Astrocyte (in vitro differentiated cells and primary cell): ENCODE results near the gene TBX2. TPM values are rescaled to one million over a fixed set of nuclear protein-coding genes. Genes with fewer than 3 reads are reported as not detected.
A peak's percentile ranks its signal among the peaks of the same experiment; 100 is the strongest.

Experiments
- DNase-seq: peaks from one replicate; pipeline ENCODE4 v3.0.0-alpha.2; 2010; ENCODE audit warnings: low read depth
- FAIRE-seq: peaks from 2 replicates; lab custom pipeline; 2011; peaks lifted over from hg19 to GRCh38; lab: Jason Lieb, UNC
- H2AFZ ChIP-seq: 2 replicates; pipeline ENCODE4 v1.6.0; 2012; ENCODE audit warnings: low read depth, low read length, inconsistent platforms
- H3K27ac ChIP-seq: 2 replicates; pipeline ENCODE4 v1.5.1; 2011; ENCODE audit warnings: low read depth, low read length, inconsistent platforms
- H3K27me3 ChIP-seq: 2 replicates; pipeline ENCODE4 v1.6.0; 2011; ENCODE audit warnings: low read length, inconsistent platforms; ENCODE audit not compliant: insufficient read depth
- H3K36me3 ChIP-seq: 2 replicates; pipeline ENCODE4 v1.5.1; 2011; ENCODE audit warnings: low read length, inconsistent platforms; ENCODE audit not compliant: insufficient read depth
- H3K4me1 ChIP-seq: 2 replicates; pipeline ENCODE4 v1.5.1; 2011; ENCODE audit warnings: low read length, inconsistent platforms; ENCODE audit not compliant: insufficient read depth
- H3K4me2 ChIP-seq: 2 replicates; pipeline ENCODE4 v1.6.0; 2012; ENCODE audit warnings: low read length, inconsistent platforms
- H3K4me3 ChIP-seq: 2 replicates; pipeline ENCODE4 v1.5.1; 2011; ENCODE audit warnings: low read depth, mild to moderate bottlenecking, low read length, inconsistent platforms; ENCODE audit not compliant: insufficient read depth
- H3K79me2 ChIP-seq: 2 replicates; pipeline ENCODE4 v1.6.0; 2012; ENCODE audit warnings: mild to moderate bottlenecking, low read length, inconsistent platforms; ENCODE audit not compliant: insufficient read depth
- H3K9ac ChIP-seq: 2 replicates; pipeline ENCODE4 v1.6.0; 2012; ENCODE audit warnings: mild to moderate bottlenecking, low read length, inconsistent platforms
- H3K9me3 ChIP-seq: 2 replicates; pipeline ENCODE4 v1.5.1; 2012; ENCODE audit warnings: low read depth, mild to moderate bottlenecking, low read length, inconsistent platforms; ENCODE audit not compliant: insufficient read depth
- H4K20me1 ChIP-seq: 2 replicates; pipeline ENCODE4 v1.6.0; 2012; ENCODE audit warnings: low read length, inconsistent platforms; ENCODE audit not compliant: insufficient read depth
- H3K27ac Mint-ChIP-seq: one replicate; pipeline ENCODE4 v1.8.0; 2021; ENCODE audit warnings: mild to moderate bottlenecking, mixed read lengths; ENCODE audit not compliant: unreplicated experiment
- H3K27me3 Mint-ChIP-seq: one replicate; pipeline ENCODE4 v1.8.0; 2021; ENCODE audit warnings: low read depth, mixed read lengths; ENCODE audit not compliant: unreplicated experiment
- H3K36me3 Mint-ChIP-seq: one replicate; pipeline ENCODE4 v1.8.0; 2021; ENCODE audit warnings: low read depth, mixed read lengths; ENCODE audit not compliant: unreplicated experiment
- H3K4me1 Mint-ChIP-seq: one replicate; pipeline ENCODE4 v1.8.0; 2021; ENCODE audit warnings: low read depth, mixed read lengths; ENCODE audit not compliant: unreplicated experiment
- H3K4me3 Mint-ChIP-seq: one replicate; pipeline ENCODE4 v1.8.0; 2021; ENCODE audit warnings: mild to moderate bottlenecking, moderate library complexity, mixed read lengths; ENCODE audit not compliant: unreplicated experiment
- H3K9me3 Mint-ChIP-seq: one replicate; pipeline ENCODE4 v1.8.0; 2021; ENCODE audit warnings: mild to moderate bottlenecking, mixed read lengths; ENCODE audit not compliant: unreplicated experiment
- EZH2 ChIP-seq: IDR thresholded peaks from 2 replicates; pipeline ENCODE4 v1.6.1; 2012; ENCODE audit warnings: mild to moderate bottlenecking, low read length, inconsistent platforms; ENCODE audit not compliant: insufficient read depth
- total RNA-seq: library from RNA; stranded (reverse); gene quantifications from 2 replicates; pipeline ENCODE4 v1.2.1, GENCODE V29; 2021
- TF ChIP-seq, protein P1 (sequence below): IDR thresholded peaks from 2 replicates; pipeline ENCODE4 v1.5.1; 2011; ENCODE audit warnings: low read depth, mild to moderate bottlenecking, inconsistent platforms, low read length, moderate library complexity; ENCODE audit not compliant: insufficient read depth

TBX2 gene
- total RNA-seq, 1 donor from 2014 or later, result 0.50 TPM

DNA sequence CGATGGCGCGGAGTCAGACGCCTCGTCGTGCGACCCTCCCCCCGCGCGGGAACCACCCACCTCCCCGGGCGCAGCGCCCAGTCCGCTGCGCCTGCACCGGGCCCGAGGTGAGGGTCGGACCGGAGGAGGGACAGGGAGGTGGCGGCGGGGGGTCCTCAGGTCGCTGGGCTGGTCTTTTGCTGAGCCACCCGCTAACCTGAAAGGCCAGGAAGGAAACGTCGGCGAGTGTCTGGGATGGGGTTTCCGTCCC is 4.9 kb downstream of the TBX2 start:
- H3K79me2 ChIP-seq, result peaks cover 69% of the 10 kb centered on the region
- H3K36me3 ChIP-seq, result no peaks in the 10 kb centered on the region
- TF ChIP-seq, protein P1, sequence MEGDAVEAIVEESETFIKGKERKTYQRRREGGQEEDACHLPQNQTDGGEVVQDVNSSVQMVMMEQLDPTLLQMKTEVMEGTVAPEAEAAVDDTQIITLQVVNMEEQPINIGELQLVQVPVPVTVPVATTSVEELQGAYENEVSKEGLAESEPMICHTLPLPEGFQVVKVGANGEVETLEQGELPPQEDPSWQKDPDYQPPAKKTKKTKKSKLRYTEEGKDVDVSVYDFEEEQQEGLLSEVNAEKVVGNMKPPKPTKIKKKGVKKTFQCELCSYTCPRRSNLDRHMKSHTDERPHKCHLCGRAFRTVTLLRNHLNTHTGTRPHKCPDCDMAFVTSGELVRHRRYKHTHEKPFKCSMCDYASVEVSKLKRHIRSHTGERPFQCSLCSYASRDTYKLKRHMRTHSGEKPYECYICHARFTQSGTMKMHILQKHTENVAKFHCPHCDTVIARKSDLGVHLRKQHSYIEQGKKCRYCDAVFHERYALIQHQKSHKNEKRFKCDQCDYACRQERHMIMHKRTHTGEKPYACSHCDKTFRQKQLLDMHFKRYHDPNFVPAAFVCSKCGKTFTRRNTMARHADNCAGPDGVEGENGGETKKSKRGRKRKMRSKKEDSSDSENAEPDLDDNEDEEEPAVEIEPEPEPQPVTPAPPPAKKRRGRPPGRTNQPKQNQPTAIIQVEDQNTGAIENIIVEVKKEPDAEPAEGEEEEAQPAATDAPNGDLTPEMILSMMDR, result no peak
- no peak for TF ChIP-seq EZH2
- H3K4me1 ChIP-seq, result peaks cover 36% of the 10 kb centered on the region
- H3K9ac ChIP-seq, result peak overlapping the region; percentile 68
- Mint-ChIP-seq H3K27me3 (peaks cover 60% of the 10 kb centered on the region), H3K27ac (no peak overlapping the region), H3K36me3 (peaks cover 2% of the 10 kb centered on the region), H3K9me3 (peaks cover 7% of the 10 kb centered on the region), H3K4me1 (no peaks in the 10 kb centered on the region), H3K4me3 (no peak overlapping the region)
- peaks cover 24% of the 10 kb centered on the region for H3K27me3 ChIP-seq
- H4K20me1 ChIP-seq, result peaks cover 41% of the 10 kb centered on the region
- H3K4me3 ChIP-seq, result peak overlapping the region; percentile 46
- H3K4me2 ChIP-seq, result peak overlapping the region; percentile 81
- FAIRE-seq, result no peak
- DNase-seq, result no peak
- no peaks in the 10 kb centered on the region for H3K9me3 ChIP-seq
- no peak overlapping the region for H3K27ac ChIP-seq
- H2AFZ ChIP-seq, result no peak overlapping the region

GRCh38 chr17:61404913-61405685 is 5.5 kb downstream of the TBX2 start:
- DNase-seq, result no peak
- H3K9me3 ChIP-seq, result no peaks in the 10 kb centered on the region
- H3K4me3 ChIP-seq, result peak overlapping the region; percentile 46
- Mint-ChIP-seq H3K4me1 (no peaks in the 10 kb centered on the region), H3K9me3 (peaks cover 7% of the 10 kb centered on the region), H3K36me3 (peaks cover 2% of the 10 kb centered on the region), H3K27ac (no peak overlapping the region), H3K4me3 (no peak overlapping the region), H3K27me3 (peaks cover 63% of the 10 kb centered on the region)
- H4K20me1 ChIP-seq, result peaks cover 41% of the 10 kb centered on the region
- peaks cover 24% of the 10 kb centered on the region for H3K27me3 ChIP-seq
- H3K27ac ChIP-seq, result no peak overlapping the region
- peak overlapping the region; percentile 68 for H3K9ac ChIP-seq
- no peak for FAIRE-seq
- H3K36me3 ChIP-seq, result no peaks in the 10 kb centered on the region
- peak overlapping the region; percentile 81 for H3K4me2 ChIP-seq
- TF ChIP-seq EZH2, result no peak
- TF ChIP-seq, protein P1, result no peak
- peak overlapping the region; percentile 56 for H2AFZ ChIP-seq
- H3K4me1 ChIP-seq, result peaks cover 36% of the 10 kb centered on the region
- H3K79me2 ChIP-seq, result peaks cover 69% of the 10 kb centered on the region
